Liver (tissue), 1 donor: ENCODE results near the gene SLC22A5.

Experiments
- SP1 ChIP-seq: IDR thresholded peaks from 2 replicates; pipeline ENCODE4 v1.6.1; 2018; ENCODE audit warnings: antibody characterized with exemption, mild to moderate bottlenecking
- TAF1 ChIP-seq: conservative IDR thresholded peaks from 2 replicates; pipeline ENCODE4 v1.6.1; 2016; ENCODE audit warnings: antibody characterized with exemption, mild to moderate bottlenecking
- donor health status: healthy.

GRCh38 chr5:132335402-132335801, 34.1 kb upstream of the SLC22A5 start:
- no peak for TF ChIP-seq TAF1
- peak; percentile 44 for TF ChIP-seq SP1
